ENCODE results near the gene TIMM13. TPM values are rescaled to one million over a fixed set of nuclear protein-coding genes. Genes with fewer than 3 reads are reported as not detected.

Gene TIMM13
- polyA plus RNA-seq, 2 of the 4 experiments (the other 2 are of a cell fraction) = 24.7 to 81.2 TPM

DNA sequence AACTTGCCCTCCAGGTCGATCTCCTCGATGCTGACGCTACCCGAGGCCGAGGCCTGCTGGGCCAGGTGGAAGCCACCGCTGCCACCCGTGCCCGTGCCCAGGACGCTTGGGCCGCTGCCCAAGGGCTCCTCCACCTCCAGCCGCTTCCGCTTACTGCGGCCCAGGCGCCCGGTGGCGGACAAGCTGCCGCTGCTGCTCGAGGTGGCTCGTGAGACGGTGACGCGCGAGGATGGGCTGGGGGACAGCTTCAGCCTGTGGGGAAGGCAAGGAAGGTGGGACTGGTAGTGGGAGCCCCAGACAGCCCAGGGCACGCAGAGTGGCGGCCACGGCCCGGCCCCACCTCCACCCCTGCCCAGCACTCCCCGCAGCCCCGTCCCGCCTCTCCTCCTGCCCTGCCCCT is 6.5 kb upstream of the TIMM13 start (continued):
- TF ChIP-seq, protein P1, sequence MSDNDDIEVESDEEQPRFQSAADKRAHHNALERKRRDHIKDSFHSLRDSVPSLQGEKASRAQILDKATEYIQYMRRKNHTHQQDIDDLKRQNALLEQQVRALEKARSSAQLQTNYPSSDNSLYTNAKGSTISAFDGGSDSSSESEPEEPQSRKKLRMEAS (IDR thresholded peaks at IDR 0.05) = no peak
- no peak for TF ChIP-seq MAFK (IDR thresholded peaks at IDR 0.05; ENCODE audit: partially characterized antibody)
- TF ChIP-seq FOSL2 (IDR thresholded peaks at IDR 0.05) = no peak
- no peak for TF ChIP-seq FOSL2 (CRISPR knock-in tag; IDR thresholded peaks at IDR 0.05)
- TF ChIP-seq PHF8 (IDR thresholded peaks at IDR 0.05; ENCODE audit: borderline replicate concordance, low read depth) = no peak
- TF ChIP-seq ESRRA (IDR thresholded peaks at IDR 0.05; ENCODE audit: borderline replicate concordance, low read length) = no peak
- TF ChIP-seq, protein P2, sequence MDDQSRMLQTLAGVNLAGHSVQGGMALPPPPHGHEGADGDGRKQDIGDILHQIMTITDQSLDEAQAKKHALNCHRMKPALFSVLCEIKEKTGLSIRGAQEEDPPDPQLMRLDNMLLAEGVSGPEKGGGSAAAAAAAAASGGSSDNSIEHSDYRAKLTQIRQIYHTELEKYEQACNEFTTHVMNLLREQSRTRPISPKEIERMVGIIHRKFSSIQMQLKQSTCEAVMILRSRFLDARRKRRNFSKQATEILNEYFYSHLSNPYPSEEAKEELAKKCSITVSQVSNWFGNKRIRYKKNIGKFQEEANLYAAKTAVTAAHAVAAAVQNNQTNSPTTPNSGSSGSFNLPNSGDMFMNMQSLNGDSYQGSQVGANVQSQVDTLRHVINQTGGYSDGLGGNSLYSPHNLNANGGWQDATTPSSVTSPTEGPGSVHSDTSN (IDR thresholded peaks at IDR 0.05) = no peak
- TF ChIP-seq, protein P3, sequence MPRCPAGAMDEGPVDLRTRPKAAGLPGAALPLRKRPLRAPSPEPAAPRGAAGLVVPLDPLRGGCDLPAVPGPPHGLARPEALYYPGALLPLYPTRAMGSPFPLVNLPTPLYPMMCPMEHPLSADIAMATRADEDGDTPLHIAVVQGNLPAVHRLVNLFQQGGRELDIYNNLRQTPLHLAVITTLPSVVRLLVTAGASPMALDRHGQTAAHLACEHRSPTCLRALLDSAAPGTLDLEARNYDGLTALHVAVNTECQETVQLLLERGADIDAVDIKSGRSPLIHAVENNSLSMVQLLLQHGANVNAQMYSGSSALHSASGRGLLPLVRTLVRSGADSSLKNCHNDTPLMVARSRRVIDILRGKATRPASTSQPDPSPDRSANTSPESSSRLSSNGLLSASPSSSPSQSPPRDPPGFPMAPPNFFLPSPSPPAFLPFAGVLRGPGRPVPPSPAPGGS (IDR thresholded peaks at IDR 0.05) = no peak

DNA sequence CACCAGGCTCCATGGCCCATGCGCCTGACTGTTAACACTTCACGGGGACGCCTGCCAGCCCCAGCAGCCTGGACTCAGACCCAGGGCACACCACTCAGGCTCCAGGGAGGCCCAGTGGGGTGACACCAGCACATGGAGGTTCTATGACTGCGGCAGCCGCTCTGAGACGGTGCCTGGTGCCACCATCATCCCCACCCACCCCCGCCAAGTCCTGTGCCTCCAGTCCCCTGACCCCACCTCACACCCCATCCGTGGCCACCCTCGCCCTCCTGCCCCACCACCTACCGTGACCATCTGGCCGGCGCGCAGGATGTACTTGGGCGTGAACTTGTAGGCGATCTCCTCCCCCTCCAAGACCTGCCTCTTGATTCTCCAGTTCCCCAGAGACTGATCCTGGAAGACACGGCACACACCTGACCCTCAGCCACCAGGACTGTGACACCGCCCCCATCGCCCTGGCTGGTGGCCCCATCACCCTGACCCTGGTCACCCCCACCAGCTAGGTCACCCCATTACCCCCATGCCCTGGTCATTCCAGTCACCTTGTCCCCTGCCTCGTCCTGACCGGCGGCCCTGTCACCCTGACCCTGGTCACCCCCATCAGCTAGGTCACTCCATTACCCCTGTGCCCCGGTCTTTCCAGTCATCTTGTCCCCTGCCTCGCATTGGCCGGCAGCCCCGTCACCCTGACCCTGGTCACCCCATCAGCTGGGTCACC is 4.9 kb upstream of the TIMM13 start:
- H3K4me3 ChIP-seq = no peak overlapping the region
- ChIA-PET CTCF (interaction anchor here (0.8 to 1.2 kb wide), 3 partner anchors 16 to 182 kb away, joined by 3 read pairs; no protein-coding TSS in a partner anchor), POLR2A (no interaction called here)
- H3K27ac ChIP-seq = no peak overlapping the region
- TF ChIP-seq SREBF2 (IDR thresholded peaks at IDR 0.05) (no peak), RAD21 (conservative IDR thresholded peaks at IDR 0.05 in 1 of 2, IDR thresholded peaks at IDR 0.05 in 1 of 2) (no peak), HOXA7 (CRISPR knock-in tag; IDR thresholded peaks at IDR 0.05) (no peak), ZFP36 (IDR thresholded peaks at IDR 0.05; ENCODE audit: borderline replicate concordance, partially characterized antibody) (no peak), ZC3H11A (IDR thresholded peaks at IDR 0.05) (no peak)
- DNase-seq (ENCODE audit: low read depth in 1 of 2, low spot score in 1 of 2) (no peak), ATAC-seq (no peak), FAIRE-seq (no peak)
- no peak overlapping the region for H3K4me2 ChIP-seq
- peaks cover 7% of the 10 kb centered on the region; the same call in 2 of the 3 replicates for H3K4me1 ChIP-seq
- WGBS (ENCODE audit: missing lambda C conversion rate) = 96% methylated on average over 12 of the region's 25 CpGs
- H3K9me3 ChIP-seq = no peaks in the 10 kb centered on the region

DNA sequence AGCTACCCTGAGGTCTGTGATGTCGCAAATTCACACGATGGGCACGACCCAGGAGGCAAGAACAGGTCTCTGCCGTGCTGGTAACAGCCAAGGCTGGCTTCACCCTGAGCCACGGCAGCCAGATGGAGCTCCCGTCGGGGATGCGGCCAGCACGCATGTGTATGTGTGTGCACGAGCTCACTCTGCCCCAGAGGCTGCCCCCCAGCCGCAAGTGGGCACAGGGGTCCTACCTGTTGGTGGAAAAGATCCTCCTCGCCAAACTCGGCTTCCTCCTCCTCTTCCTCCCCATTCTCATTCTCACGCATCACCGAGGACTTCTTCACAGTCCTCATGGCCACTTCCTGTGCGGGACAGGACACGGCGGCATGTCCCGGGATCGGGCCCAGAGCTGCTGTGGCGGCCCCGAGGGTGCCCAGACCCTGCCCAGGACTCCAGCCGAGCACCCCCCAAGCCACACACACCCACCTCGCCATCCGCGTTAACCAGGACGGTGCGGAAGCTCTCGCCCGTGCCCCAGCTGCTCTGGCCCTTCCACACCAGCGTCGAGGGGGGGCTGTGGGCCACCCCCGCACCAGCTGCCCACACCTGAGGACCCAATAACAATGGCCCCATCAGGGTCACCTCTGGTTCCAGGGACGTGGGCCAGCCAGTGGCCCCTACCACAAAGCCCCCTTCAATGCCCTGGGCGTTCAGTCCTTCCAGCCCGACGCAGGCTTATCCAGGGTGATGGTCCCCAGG is 4.1 kb upstream of the TIMM13 start:
- CTCF ChIA-PET = interaction anchor here (0.8 to 1.2 kb wide), 3 partner anchors 17 to 182 kb away, joined by 3 read pairs; no protein-coding TSS in a partner anchor
- DNase-seq (ENCODE audit: low read depth in 1 of 2, low spot score in 1 of 2) = no peak
- ATAC-seq = no peak
- no peak for TF ChIP-seq CHD4 (IDR thresholded peaks at IDR 0.05; ENCODE audit: borderline replicate concordance)
- TF ChIP-seq, protein P4, sequence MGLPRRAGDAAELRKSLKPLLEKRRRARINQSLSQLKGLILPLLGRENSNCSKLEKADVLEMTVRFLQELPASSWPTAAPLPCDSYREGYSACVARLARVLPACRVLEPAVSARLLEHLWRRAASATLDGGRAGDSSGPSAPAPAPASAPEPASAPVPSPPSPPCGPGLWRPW (IDR thresholded peaks at IDR 0.05) = no peak
- no peak for TF ChIP-seq HOXA7 (CRISPR knock-in tag; IDR thresholded peaks at IDR 0.05)
- no peak for TF ChIP-seq ZNF302 (CRISPR knock-in tag; IDR thresholded peaks at IDR 0.05)
- no peak for TF ChIP-seq HDAC2 (IDR thresholded peaks at IDR 0.05)
- TF ChIP-seq POLR2A (IDR thresholded peaks at IDR 0.05; ENCODE audit: low read length) = no peak
- no peak for TF ChIP-seq JUN (IDR thresholded peaks at IDR 0.05)
- no peak for TF ChIP-seq SMC3 (IDR thresholded peaks at IDR 0.05)
- no peak for TF ChIP-seq CHD2 (IDR thresholded peaks at IDR 0.05; ENCODE audit: low read length, partially characterized antibody)
- Histone ChIP-seq H3K4me1 (peaks cover 7% of the 10 kb centered on the region; the same call in 2 of the 3 replicates), H3K4me3 (no peak overlapping the region), H3K9me3 (no peaks in the 10 kb centered on the region), H3K27ac (no peak overlapping the region), H3K4me2 (no peak overlapping the region)
- 93% methylated on average over 8 of the region's 37 CpGs for WGBS (ENCODE audit: missing lambda C conversion rate)
- FAIRE-seq = no peak
- POLR2A ChIA-PET = no interaction called here
